B cell (primary cell): ENCODE measurements around the gene FCER2. TPM values are rescaled to one million over a fixed set of nuclear protein-coding genes. Genes with fewer than 3 reads are reported as not detected.

Experiments
- ATAC-seq: fragments of 200-7000 bp; cut with Tn5 transposase; one replicate; pipeline ENCODE4 v1.10.0; 2021; ENCODE audit warnings: low read depth, mild to moderate bottlenecking, moderate number of reproducible peaks, moderate library complexity
- CTCF ChIA-PET: fragments of 350-600 bp; sonication (Branson Sonifier 250); formaldehyde crosslinking; loops from one replicate; lab custom pipeline; 2021; ENCODE audit warnings: antibody characterized with exemption, inconsistent platforms; lab: Charles Lee
- POLR2A ChIA-PET: fragments of 350-600 bp; sonication (Branson Sonifier 250); formaldehyde crosslinking; loops from one replicate; lab custom pipeline; 2021; ENCODE audit warnings: antibody characterized with exemption; lab: Charles Lee
- DNase-seq: peaks from one replicate; pipeline ENCODE4 v3.0.0; 2013
- H2AFZ ChIP-seq: 2 replicates; pipeline ENCODE4 v1.6.1; 2012; ENCODE audit warnings: mild to moderate bottlenecking, low read depth, low read length; ENCODE audit not compliant: insufficient read depth, poor library complexity, severe bottlenecking
- H3K27ac ChIP-seq, 2 donors: 1 replicate in 1 of 2; 2 replicates in 1 of 2; pipeline ENCODE4 v1.5.1; 2012 to 2013; ENCODE audit warnings: low read length in 2 of 2, mild to moderate bottlenecking in 2 of 2, moderate library complexity in 1 of 2
- H3K27me3 ChIP-seq, 4 experiments: fragments of 200-600 bp in 1 of 4; sonication (generic) in 1 of 4; replicated peaks in 1 of 4; 1 replicate in 2 of 4; 2 replicates in 2 of 4; pipeline versions ENCODE4 v1.6.1 to v1.7.0; 2013 to 2016; ENCODE audit warnings: low read length in 3 of 4, mild to moderate bottlenecking in 2 of 4, mixed read lengths in 1 of 4, moderate library complexity in 1 of 4; ENCODE audit not compliant: insufficient read depth in 4 of 4, control insufficient read depth in 3 of 4; ENCODE audit errors: control extremely low read depth in 1 of 4
- H3K36me3 ChIP-seq, 2 experiments: replicated peaks in 1 of 2; 1 replicate in 1 of 2; 2 replicates in 1 of 2; pipeline versions ENCODE4 v1.6.1 to v1.7.1; 2013; ENCODE audit warnings: low read length in 1 of 2; ENCODE audit not compliant: insufficient read depth in 2 of 2, control insufficient read depth in 1 of 2; ENCODE audit errors: control extremely low read depth in 1 of 2, extremely low read depth in 1 of 2
- H3K4me1 ChIP-seq, 2 donors: fragments of 200-600 bp in 1 of 2; sonication (generic) in 1 of 2; 1 replicate in 1 of 2; 2 replicates in 1 of 2; pipeline versions ENCODE4 v1.5.1 to v1.6.1; 2013 to 2017; ENCODE audit warnings: low read length in 2 of 2; ENCODE audit not compliant: control insufficient read depth in 2 of 2, insufficient read depth in 2 of 2
- H3K4me2 ChIP-seq: replicated peaks from 2 replicates; pipeline ENCODE3; 2012; ENCODE audit warnings: mild to moderate bottlenecking, low read depth, low read length; ENCODE audit not compliant: poor library complexity, severe bottlenecking
- H3K4me3 ChIP-seq, 5 experiments: fragments of 200-600 bp in 1 of 5; sonication (generic) in 1 of 5; 1 replicate in 3 of 5; 2 replicates in 2 of 5; pipeline versions ENCODE4 v1.5.1 to v1.7.0; 2011 to 2016; ENCODE audit warnings: low read length in 4 of 5, mild to moderate bottlenecking in 4 of 5, low read depth in 2 of 5, control low read depth in 1 of 5, moderate library complexity in 1 of 5; ENCODE audit not compliant: insufficient read depth in 1 of 5; ENCODE audit errors: control extremely low read depth in 1 of 5, extremely low read depth in 1 of 5
- H3K79me2 ChIP-seq: fragments of 200-600 bp; sonication (generic); one replicate; pipeline ENCODE4 v1.6.0; 2016; ENCODE audit warnings: low read length; ENCODE audit not compliant: control insufficient read depth, insufficient read depth
- H3K9ac ChIP-seq: fragments of 200-600 bp; sonication (generic); 2 replicates; pipeline ENCODE4 v1.6.1; 2017; ENCODE audit warnings: mild to moderate bottlenecking, low read length, moderate library complexity
- H3K9me3 ChIP-seq, 3 donors: one replicate each; pipeline versions ENCODE4 v1.6.1 to v1.7.1; 2013; ENCODE audit warnings: low read length in 2 of 3; ENCODE audit not compliant: control insufficient read depth in 2 of 3, insufficient read depth in 1 of 3; ENCODE audit errors: control extremely low read depth in 1 of 3
- H4K20me1 ChIP-seq: 2 replicates; pipeline ENCODE4 v1.6.0; 2012; ENCODE audit warnings: mild to moderate bottlenecking, low read length; ENCODE audit not compliant: insufficient read depth, control insufficient read depth, poor library complexity, severe bottlenecking
- H3K27ac Mint-ChIP-seq: one replicate; pipeline ENCODE4 v1.8.0; 2021; ENCODE audit warnings: mixed read lengths
- H3K27me3 Mint-ChIP-seq: one replicate; pipeline ENCODE4 v1.8.0; 2021; ENCODE audit warnings: mixed read lengths
- H3K4me1 Mint-ChIP-seq: one replicate; pipeline ENCODE4 v1.8.0; 2021; ENCODE audit warnings: mixed read lengths
- H3K4me3 Mint-ChIP-seq: one replicate; pipeline ENCODE4 v1.8.0; 2021; ENCODE audit warnings: mixed read lengths
- H3K9me3 Mint-ChIP-seq: one replicate; pipeline ENCODE4 v1.8.0; 2022; ENCODE audit warnings: mixed read lengths; ENCODE audit not compliant: insufficient read depth
- EZH2 ChIP-seq: IDR thresholded peaks from 2 replicates; pipeline ENCODE4 v1.6.1; 2012; ENCODE audit warnings: borderline replicate concordance, low read depth, mild to moderate bottlenecking, moderate library complexity, low read length; ENCODE audit not compliant: insufficient read depth, poor library complexity, severe bottlenecking
- WGBS: methylation state at CpG from one replicate; pipeline ENCODE4 v1.1.5; 2013; ENCODE audit warnings: missing lambda C conversion rate; ENCODE audit not compliant: insufficient coverage; 5-methylcytosine and 5-hydroxymethylcytosine counted together
- intact Hi-C: fragments of 100-400 bp; cut with micrococcal nuclease; formaldehyde crosslinking; loops from one replicate; pipeline ENCODE4 v1.10.0; 2022
- polyA plus RNA-seq: library from polyadenylated mRNA; depleted of rRNA; stranded (reverse); fragments of >200 nt; gene quantifications from 2 replicates; pipeline ENCODE4 v1.2.3, GENCODE V29; 2012
- total RNA-seq, 2 donors: library from RNA; stranded (reverse); fragments of 120-200 nt in 1 of 2; gene quantifications; 1 replicate in 1 of 2; 2 replicates in 1 of 2; pipeline versions ENCODE4 v1.2.3 to v1.2.4, GENCODE V29; 2013 to 2022
- TF ChIP-seq, protein P1 (sequence below): fragments of 200-600 bp; IDR thresholded peaks from one replicate; pipeline ENCODE4 v1.8.0; 2022; ENCODE audit warnings: antibody characterized with exemption, mild to moderate bottlenecking

The FCER2 gene
- total and polyA plus RNA-seq, 2 donors (not counting 1 experiment from before 2014, with no cell fraction given): 17.1 to 419 TPM

DNA sequence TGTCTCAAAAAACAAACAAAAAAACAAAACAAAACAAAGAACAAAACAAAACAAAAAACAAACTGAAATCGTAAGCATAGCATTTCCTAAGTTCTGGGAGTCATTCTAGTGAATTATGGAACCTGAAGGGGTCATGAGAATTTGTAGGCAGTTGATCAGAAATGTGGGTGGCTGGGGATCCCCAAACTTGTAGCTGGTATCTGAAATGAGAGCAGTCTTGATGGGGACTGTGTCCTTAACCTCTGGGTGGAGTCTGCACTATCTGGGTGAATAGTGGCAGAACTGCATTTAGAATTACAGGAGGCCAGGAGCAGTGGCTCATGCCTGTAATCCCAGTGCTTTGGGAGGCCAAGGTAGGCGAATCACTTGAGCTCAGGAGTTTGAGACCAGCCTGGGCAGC is 23.9 kb upstream of the FCER2 start:
- 88% methylated on average over 1 of the region's 2 CpGs for WGBS
- Histone ChIP-seq H3K4me2 (no peak overlapping the region), H3K27ac (no peak overlapping the region), H3K27me3 (peaks cover 0 to 33% (median 17%) of the 10 kb centered on the region in 4 experiments), H3K79me2 (no peaks in the 10 kb centered on the region), H3K4me3 (no peak overlapping the region), H3K9ac (no peak overlapping the region), H2AFZ (no peak overlapping the region), H4K20me1 (no peaks in the 10 kb centered on the region), H3K9me3 (peaks cover 0 to 26% (median 0%) of the 10 kb centered on the region in 3 donors), H3K36me3 (no peaks in the 10 kb centered on the region), H3K4me1 (peaks cover 31 to 43% of the 10 kb centered on the region in 2 donors)
- TF ChIP-seq EZH2: no peak
- TF ChIP-seq, protein P1, sequence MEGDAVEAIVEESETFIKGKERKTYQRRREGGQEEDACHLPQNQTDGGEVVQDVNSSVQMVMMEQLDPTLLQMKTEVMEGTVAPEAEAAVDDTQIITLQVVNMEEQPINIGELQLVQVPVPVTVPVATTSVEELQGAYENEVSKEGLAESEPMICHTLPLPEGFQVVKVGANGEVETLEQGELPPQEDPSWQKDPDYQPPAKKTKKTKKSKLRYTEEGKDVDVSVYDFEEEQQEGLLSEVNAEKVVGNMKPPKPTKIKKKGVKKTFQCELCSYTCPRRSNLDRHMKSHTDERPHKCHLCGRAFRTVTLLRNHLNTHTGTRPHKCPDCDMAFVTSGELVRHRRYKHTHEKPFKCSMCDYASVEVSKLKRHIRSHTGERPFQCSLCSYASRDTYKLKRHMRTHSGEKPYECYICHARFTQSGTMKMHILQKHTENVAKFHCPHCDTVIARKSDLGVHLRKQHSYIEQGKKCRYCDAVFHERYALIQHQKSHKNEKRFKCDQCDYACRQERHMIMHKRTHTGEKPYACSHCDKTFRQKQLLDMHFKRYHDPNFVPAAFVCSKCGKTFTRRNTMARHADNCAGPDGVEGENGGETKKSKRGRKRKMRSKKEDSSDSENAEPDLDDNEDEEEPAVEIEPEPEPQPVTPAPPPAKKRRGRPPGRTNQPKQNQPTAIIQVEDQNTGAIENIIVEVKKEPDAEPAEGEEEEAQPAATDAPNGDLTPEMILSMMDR: no peak
- no peak for DNase-seq
- H3K27ac Mint-ChIP-seq: peak overlapping the region; percentile 32
- ATAC-seq: no peak
- H3K4me3 Mint-ChIP-seq: no peak overlapping the region
- intact Hi-C loops: no loop called here
- ChIA-PET CTCF (interaction anchor here (0.9 to 1.9 kb wide), 2 partner anchors 45 to 74 kb away, joined by 4 to 7 read pairs; partner anchors contain the start of gene TRAPPC5), POLR2A (interaction anchor here (0.7 kb wide), 1 partner anchor 538 kb away, joined by 3 read pairs; no protein-coding TSS in a partner anchor)
- H3K9me3 Mint-ChIP-seq: no peaks in the 10 kb centered on the region
- H3K27me3 Mint-ChIP-seq: peaks cover 23% of the 10 kb centered on the region
- H3K4me1 Mint-ChIP-seq: peaks cover 41% of the 10 kb centered on the region

DNA sequence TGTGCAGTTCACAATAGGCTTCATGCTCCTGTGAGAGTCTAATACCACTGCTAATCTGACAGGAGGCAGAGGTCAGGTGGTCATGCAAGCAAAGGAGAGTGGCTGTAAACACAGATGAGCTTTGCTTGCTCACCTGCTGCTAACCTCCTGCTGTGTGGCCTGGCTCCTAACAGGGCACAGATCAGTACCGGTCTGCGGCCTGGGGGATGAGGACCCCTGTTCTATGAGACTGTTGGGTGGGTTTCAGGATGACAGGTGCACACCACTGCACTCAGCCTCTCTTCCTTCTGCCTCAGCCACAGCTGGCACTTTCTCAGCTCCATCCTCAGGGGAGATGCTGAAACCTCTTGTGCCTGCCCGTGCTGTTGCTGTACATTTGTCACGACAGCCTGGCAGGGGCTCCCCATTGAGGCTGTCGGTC is 20.3 kb upstream of the FCER2 start:
- no peaks in the 10 kb centered on the region for H3K79me2 ChIP-seq
- no peaks in the 10 kb centered on the region for H3K9me3 Mint-ChIP-seq
- no peaks in the 10 kb centered on the region for H4K20me1 ChIP-seq
- CTCF ChIA-PET: interaction anchor here (0.6 to 1.2 kb wide), 3 partner anchors 10 to 78 kb away, joined by 3 to 4 read pairs (median 3); partner anchors contain the start of gene TRAPPC5
- H3K4me1 ChIP-seq: peaks cover 27 to 40% of the 10 kb centered on the region in 2 donors
- intact Hi-C loops: no loop called here
- peaks cover 0 to 11% (median 0%) of the 10 kb centered on the region in 3 donors for H3K9me3 ChIP-seq
- no peak overlapping the region for H3K4me3 Mint-ChIP-seq
- POLR2A ChIA-PET: interaction anchor here (1.5 kb wide), 1 partner anchor 17 kb away, joined by 5 read pairs; no protein-coding TSS in a partner anchor
- no peak overlapping the region for H3K9ac ChIP-seq
- peak overlapping the region; percentile 26 for H3K27ac Mint-ChIP-seq
- DNase-seq: no peak
- peaks cover 0 to 3% (median 0%) of the 10 kb centered on the region in 4 experiments for H3K27me3 ChIP-seq
- H2AFZ ChIP-seq: peak overlapping the region; percentile 64
- peak; percentile 38 for ATAC-seq
- WGBS: 0% methylated on average over 2 of the region's 5 CpGs
- H3K4me3 ChIP-seq: no peak overlapping the region
- peaks cover 38% of the 10 kb centered on the region for H3K4me1 Mint-ChIP-seq
- TF ChIP-seq EZH2: no peak
- TF ChIP-seq, protein P1: no peak
- no peaks in the 10 kb centered on the region for H3K36me3 ChIP-seq
- peak overlapping the region; percentile 42 for H3K4me2 ChIP-seq
- no peak overlapping the region for H3K27ac ChIP-seq
- peaks cover under 1% of the 10 kb centered on the region for H3K27me3 Mint-ChIP-seq
